Measurements from ENCODE around the gene NFX1. TPM values are rescaled to one million over a fixed set of nuclear protein-coding genes. Genes with fewer than 3 reads are reported as not detected.
"Not testable (repeated sequence)": the region's sequence is repeated elsewhere in the genome, so short reads cannot be mapped to it uniquely, and the experiment has no call there.

NFX1 gene
- total RNA-seq, 6 experiments from 2014 or later = 22.6 to 29.2 (median 24.8) TPM

DNA sequence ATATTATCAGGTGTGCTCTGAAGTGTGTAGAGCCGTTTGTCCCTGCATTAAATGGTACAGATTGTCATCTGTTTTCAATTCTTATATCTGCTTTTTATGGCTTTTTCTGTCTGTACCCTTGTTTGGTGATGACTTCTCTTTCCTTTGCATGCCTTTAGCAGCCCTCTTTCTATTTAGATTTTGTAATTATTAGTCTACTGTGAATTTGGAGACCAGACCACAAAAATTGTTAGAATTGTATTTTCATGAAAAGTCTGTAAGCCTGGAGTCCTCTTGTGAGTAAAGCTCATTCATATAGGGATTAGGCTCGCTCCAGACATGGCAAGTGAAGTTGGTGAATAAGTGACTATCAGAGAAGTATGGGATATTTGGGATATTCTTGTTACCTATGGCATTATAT lies 41.7 kb downstream of the NFX1 start:
- TF ChIP-seq, protein P1, sequence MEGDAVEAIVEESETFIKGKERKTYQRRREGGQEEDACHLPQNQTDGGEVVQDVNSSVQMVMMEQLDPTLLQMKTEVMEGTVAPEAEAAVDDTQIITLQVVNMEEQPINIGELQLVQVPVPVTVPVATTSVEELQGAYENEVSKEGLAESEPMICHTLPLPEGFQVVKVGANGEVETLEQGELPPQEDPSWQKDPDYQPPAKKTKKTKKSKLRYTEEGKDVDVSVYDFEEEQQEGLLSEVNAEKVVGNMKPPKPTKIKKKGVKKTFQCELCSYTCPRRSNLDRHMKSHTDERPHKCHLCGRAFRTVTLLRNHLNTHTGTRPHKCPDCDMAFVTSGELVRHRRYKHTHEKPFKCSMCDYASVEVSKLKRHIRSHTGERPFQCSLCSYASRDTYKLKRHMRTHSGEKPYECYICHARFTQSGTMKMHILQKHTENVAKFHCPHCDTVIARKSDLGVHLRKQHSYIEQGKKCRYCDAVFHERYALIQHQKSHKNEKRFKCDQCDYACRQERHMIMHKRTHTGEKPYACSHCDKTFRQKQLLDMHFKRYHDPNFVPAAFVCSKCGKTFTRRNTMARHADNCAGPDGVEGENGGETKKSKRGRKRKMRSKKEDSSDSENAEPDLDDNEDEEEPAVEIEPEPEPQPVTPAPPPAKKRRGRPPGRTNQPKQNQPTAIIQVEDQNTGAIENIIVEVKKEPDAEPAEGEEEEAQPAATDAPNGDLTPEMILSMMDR (IDR thresholded peaks at IDR 0.05) = no peak
- TF ChIP-seq POLR2A (IDR thresholded peaks at IDR 0.05) = no peak
- Histone ChIP-seq H3K9me3 (no peaks in the 10 kb centered on the region), H3K27me3 (no peaks in the 10 kb centered on the region), H3K4me1 (peaks cover 0 to 23% (median 3%) of the 10 kb centered on the region in 4 donors), H3K4me3 (no peak overlapping the region), H3K27ac (no peak overlapping the region), H3K36me3 (peaks cover 3 to 49% (median 19%) of the 10 kb centered on the region in 4 donors)
- intact Hi-C loops (cut with DNase I) = no loop called here
- 71% methylated on average over 2 of the region's 2 CpGs for WGBS (ENCODE audit: insufficient coverage, low coverage, low lambda C conversion rate, missing lambda C conversion rate)
- no peak for DNase-seq
- ATAC-seq = no peak

DNA sequence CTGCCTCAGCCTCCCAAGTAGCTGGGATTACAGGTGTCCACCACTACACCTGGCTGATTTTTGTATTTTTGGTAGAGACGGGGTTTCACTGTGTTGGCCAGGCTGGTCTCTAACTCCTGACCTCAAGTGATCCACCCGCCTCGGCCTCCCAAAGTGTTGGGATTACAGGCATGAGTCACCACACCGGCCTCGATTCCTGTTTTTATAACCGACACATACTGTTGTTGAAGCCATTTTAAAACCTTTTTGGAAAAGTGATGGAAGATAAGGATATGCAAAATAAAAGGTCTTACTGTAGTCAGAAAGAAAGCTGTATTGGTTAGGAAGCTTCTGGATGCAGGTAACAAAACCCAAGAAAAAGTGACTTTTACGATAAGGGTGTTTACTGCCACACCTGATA lies 42.6 kb downstream of the NFX1 start:
- H3K27me3 ChIP-seq; H3K27ac ChIP-seq; H3K9me3 ChIP-seq; H3K4me3 ChIP-seq; DNase-seq; intact Hi-C loops (cut with DNase I); ATAC-seq: not testable (repeated sequence)
- 86% methylated on average over 7 of the region's 7 CpGs for WGBS (ENCODE audit: insufficient coverage, low coverage, low lambda C conversion rate, missing lambda C conversion rate)
- peaks cover 3 to 58% (median 23%) of the 10 kb centered on the region in 4 donors for H3K36me3 ChIP-seq
- peaks cover 0 to 20% (median 3%) of the 10 kb centered on the region in 4 donors for H3K4me1 ChIP-seq

DNA sequence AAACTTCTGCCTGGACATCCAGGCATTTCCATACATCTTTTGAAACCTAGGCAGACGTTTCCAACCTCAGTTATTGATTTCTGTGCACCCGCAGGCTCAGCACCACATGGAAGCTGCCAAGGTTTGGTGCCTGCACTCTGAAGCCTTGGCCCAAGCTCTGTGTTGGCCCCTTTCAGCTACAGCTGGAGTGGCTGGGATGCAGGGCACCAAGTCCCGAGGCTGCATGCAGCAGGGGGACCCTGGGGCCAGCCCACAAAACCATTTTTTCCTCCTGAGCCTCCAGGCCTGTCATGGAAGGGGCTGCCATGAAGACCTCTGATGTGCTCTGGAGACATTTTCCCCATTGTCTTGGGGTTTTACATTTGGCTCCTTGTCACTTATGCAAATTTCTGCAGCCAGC lies 49.9 kb downstream of the NFX1 start:
- no peaks in the 10 kb centered on the region for H3K9me3 ChIP-seq
- no peaks in the 10 kb centered on the region for H3K4me1 ChIP-seq
- peaks cover 7 to 94% (median 47%) of the 10 kb centered on the region in 4 donors for H3K36me3 ChIP-seq
- H3K27me3 ChIP-seq = no peaks in the 10 kb centered on the region
- no peak overlapping the region for H3K4me3 ChIP-seq
- H3K27ac ChIP-seq = no peak overlapping the region
- WGBS (ENCODE audit: insufficient coverage, low coverage, low lambda C conversion rate, missing lambda C conversion rate) = 80% methylated on average over 1 of the region's 3 CpGs
- TF ChIP-seq, protein P1 (IDR thresholded peaks at IDR 0.05) = no peak
- TF ChIP-seq POLR2A (IDR thresholded peaks at IDR 0.05) = no peak
- ATAC-seq = no peak
- DNase-seq = no peak
- intact Hi-C loops (cut with DNase I) = no loop called here

DNA sequence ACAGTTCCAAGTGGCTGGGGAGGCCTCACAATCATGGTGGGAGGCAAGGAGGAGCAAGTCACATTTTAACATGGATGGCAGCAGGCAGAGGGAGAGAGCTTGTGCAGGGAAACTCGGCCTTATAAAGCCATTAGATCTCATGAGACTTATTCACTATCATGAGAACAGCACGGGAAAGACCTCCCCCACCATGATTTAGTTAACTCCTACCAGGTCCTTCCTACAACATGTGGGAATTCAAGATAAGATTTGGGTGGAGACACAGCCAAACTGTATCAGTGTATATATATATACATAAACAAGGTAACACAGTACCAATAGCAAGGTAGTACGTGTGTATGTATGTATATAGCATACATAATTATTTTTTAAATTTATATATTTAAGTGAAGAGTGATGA lies 50.9 kb downstream of the NFX1 start:
- no peaks in the 10 kb centered on the region for H3K4me1 ChIP-seq
- no peak overlapping the region for H3K27ac ChIP-seq
- no peaks in the 10 kb centered on the region for H3K27me3 ChIP-seq
- DNase-seq (no peak), ATAC-seq (no peak)
- no peaks in the 10 kb centered on the region for H3K9me3 ChIP-seq
- intact Hi-C loops (cut with DNase I) = no loop called here
- H3K4me3 ChIP-seq = no peak overlapping the region
- H3K36me3 ChIP-seq = peaks cover 7 to 98% (median 55%) of the 10 kb centered on the region in 4 donors
- no peak for TF ChIP-seq POLR2A (IDR thresholded peaks at IDR 0.05)
- TF ChIP-seq, protein P1 (IDR thresholded peaks at IDR 0.05) = no peak
- WGBS (ENCODE audit: insufficient coverage, low coverage, low lambda C conversion rate, missing lambda C conversion rate) = 90% methylated on average over 3 of the region's 3 CpGs

DNA sequence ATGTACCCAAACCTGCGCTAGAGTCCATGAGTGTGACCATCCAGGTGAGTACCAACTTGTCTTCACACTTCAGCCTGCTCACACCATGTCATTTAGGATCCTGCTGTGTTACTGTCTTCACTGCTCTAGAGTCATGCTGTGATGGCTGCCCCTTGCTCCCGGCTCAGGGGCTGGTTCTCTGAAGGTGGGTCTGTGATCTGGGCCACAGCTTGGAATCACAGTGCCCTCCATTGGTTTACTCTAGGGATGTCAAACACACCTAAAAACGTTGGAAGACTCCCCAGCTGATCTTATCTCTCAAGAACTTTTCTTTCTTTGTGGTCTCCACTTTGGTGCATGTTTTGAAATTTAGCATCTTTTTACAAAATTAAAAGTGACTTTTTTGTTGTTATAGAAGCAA lies 53.8 kb downstream of the NFX1 start:
- no peak overlapping the region for H3K27ac ChIP-seq
- no peak for TF ChIP-seq POLR2A (IDR thresholded peaks at IDR 0.05)
- TF ChIP-seq, protein P1 (IDR thresholded peaks at IDR 0.05) = no peak
- intact Hi-C loops (cut with DNase I) = no loop called here
- H3K36me3 ChIP-seq = peaks cover 11 to 96% (median 53%) of the 10 kb centered on the region in 4 donors
- H3K4me3 ChIP-seq = no peak overlapping the region
- no peaks in the 10 kb centered on the region for H3K27me3 ChIP-seq
- WGBS (ENCODE audit: insufficient coverage, low coverage, low lambda C conversion rate, missing lambda C conversion rate) = 55% methylated on average over 2 of the region's 3 CpGs
- H3K9me3 ChIP-seq = no peaks in the 10 kb centered on the region
- ATAC-seq (no peak), DNase-seq (no peak)
- no peaks in the 10 kb centered on the region for H3K4me1 ChIP-seq

All from right lobe of liver (tissue), 6 donors.